Panc1 (cell line): ENCODE data around the gene INSC.

Experiments
- POLR2AphosphoS5 ChIP-seq: IDR thresholded peaks from 2 replicates; pipeline ENCODE4 v1.6.1; 2012; ENCODE audit warnings: mild to moderate bottlenecking, low read depth, low read length, moderate library complexity
- TF ChIP-seq, protein P1 (sequence below): fragments of 450-650 bp; IDR thresholded peaks from 2 replicates; pipeline ENCODE4 v1.5.1; 2017; ENCODE audit warnings: mild to moderate bottlenecking

DNA sequence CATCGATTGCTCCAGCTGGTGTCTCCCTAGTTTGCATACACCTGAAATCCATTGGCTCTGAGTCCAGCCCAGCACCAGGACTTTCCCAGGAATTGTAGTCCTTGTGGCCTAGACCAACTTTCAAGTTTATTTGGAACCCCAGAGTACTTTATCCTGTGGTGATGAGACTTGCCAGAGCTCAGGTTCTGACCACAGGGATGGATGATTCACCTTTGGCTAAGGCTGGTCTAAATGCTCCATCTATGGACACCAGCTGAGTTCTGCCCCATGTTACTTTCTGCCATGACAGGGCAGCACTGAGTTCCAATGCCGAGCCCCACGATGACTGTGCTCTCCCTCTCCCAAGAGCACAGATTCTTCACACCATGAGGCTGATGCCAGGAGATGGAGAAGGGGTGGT lies 17.3 kb upstream of the INSC start:
- TF ChIP-seq POLR2AphosphoS5, result no peak
- TF ChIP-seq, protein P1, sequence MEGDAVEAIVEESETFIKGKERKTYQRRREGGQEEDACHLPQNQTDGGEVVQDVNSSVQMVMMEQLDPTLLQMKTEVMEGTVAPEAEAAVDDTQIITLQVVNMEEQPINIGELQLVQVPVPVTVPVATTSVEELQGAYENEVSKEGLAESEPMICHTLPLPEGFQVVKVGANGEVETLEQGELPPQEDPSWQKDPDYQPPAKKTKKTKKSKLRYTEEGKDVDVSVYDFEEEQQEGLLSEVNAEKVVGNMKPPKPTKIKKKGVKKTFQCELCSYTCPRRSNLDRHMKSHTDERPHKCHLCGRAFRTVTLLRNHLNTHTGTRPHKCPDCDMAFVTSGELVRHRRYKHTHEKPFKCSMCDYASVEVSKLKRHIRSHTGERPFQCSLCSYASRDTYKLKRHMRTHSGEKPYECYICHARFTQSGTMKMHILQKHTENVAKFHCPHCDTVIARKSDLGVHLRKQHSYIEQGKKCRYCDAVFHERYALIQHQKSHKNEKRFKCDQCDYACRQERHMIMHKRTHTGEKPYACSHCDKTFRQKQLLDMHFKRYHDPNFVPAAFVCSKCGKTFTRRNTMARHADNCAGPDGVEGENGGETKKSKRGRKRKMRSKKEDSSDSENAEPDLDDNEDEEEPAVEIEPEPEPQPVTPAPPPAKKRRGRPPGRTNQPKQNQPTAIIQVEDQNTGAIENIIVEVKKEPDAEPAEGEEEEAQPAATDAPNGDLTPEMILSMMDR, result no peak
